Neural crest cell (in vitro differentiated cells): ENCODE measurements around the gene CCNK. TPM values are rescaled to one million over a fixed set of nuclear protein-coding genes. Genes with fewer than 3 reads are reported as not detected.
A peak's percentile ranks its signal among the peaks of the same experiment; 100 is the strongest.

Source experiments
- DNase-seq: peaks from one replicate; pipeline ENCODE4 v3.0.0; 2021; ENCODE audit warnings: low read depth, mixed read lengths, low spot score
- H3K27ac Mint-ChIP-seq: one replicate; pipeline ENCODE4 v1.8.0; 2021; ENCODE audit warnings: mild to moderate bottlenecking, mixed read lengths; ENCODE audit not compliant: unreplicated experiment
- H3K27me3 Mint-ChIP-seq: 2 replicates; pipeline ENCODE4 v1.8.0; 2021; ENCODE audit warnings: low read depth, mild to moderate bottlenecking, mixed read lengths
- H3K36me3 Mint-ChIP-seq: 2 replicates; pipeline ENCODE4 v1.8.0; 2021; ENCODE audit warnings: low read depth, mild to moderate bottlenecking, mixed read lengths
- H3K4me1 Mint-ChIP-seq: 2 replicates; pipeline ENCODE4 v1.8.0; 2021; ENCODE audit warnings: mixed read lengths
- H3K4me3 Mint-ChIP-seq: one replicate; pipeline ENCODE4 v1.8.0; 2021; ENCODE audit warnings: mild to moderate bottlenecking, mixed read lengths
- H3K9me3 Mint-ChIP-seq: 2 replicates; pipeline ENCODE4 v1.8.0; 2021; ENCODE audit warnings: mixed read lengths
- total RNA-seq: library from RNA; stranded (reverse); gene quantifications from 2 replicates; pipeline ENCODE4 v1.2.1, GENCODE V29; 2021
- TF ChIP-seq, protein P1 (sequence below): fragments of 200-600 bp; sonication (generic); conservative IDR thresholded peaks from 2 replicates; pipeline ENCODE4 v1.5.0; 2021; ENCODE audit warnings: antibody characterized with exemption, mild to moderate bottlenecking

The CCNK gene
- total RNA-seq, 1 donor from 2014 or later: 69.6 TPM

DNA sequence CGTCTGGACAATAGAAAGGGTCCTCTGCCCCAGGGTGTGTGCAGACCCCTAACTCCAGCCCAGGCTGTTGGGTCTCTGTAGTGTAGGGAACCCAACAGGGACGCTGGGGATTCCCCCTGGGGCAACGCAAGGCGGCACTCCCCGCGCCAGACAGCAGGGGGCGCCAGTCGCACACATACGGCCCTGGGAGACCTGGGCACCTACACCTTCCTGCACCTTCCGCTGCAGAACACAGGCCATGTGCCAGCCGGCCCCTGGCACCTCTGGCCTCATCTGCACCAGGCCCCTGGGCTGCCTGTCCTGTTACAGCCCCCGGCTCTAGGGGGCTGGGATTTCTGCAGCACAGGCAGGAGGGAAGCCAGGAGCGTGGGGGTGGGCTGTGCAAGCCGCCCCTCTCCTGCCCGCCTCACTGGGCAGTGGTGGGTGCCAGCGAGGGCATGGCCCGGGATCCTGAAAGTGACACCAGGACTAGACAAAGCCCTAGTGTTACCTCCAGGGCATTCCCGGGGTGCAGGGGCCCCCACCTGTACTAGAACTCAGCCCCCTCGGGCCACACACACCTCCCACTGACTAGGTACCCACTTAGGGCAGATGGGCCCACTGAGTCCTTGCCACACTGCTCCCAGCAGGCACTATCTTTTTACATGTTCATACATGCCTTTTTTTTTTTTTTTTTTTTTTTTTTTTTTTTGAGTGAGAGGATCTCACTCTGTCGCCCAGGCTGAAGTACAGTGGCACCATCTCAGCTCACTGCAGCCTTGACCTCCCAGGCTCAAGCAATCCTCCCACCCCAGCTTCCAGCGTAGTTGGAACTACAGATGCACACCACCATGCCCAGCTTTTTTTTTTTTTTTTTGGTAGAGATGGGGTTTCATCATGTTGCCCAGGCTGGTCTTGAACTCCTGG lies 37.5 kb downstream of the CCNK start:
- peaks cover 4% of the 10 kb centered on the region for H3K27me3 Mint-ChIP-seq
- H3K9me3 Mint-ChIP-seq: no peaks in the 10 kb centered on the region
- no peaks in the 10 kb centered on the region for H3K36me3 Mint-ChIP-seq
- DNase-seq: peak; percentile 86
- H3K4me1 Mint-ChIP-seq: peaks cover 16% of the 10 kb centered on the region
- TF ChIP-seq, protein P1, sequence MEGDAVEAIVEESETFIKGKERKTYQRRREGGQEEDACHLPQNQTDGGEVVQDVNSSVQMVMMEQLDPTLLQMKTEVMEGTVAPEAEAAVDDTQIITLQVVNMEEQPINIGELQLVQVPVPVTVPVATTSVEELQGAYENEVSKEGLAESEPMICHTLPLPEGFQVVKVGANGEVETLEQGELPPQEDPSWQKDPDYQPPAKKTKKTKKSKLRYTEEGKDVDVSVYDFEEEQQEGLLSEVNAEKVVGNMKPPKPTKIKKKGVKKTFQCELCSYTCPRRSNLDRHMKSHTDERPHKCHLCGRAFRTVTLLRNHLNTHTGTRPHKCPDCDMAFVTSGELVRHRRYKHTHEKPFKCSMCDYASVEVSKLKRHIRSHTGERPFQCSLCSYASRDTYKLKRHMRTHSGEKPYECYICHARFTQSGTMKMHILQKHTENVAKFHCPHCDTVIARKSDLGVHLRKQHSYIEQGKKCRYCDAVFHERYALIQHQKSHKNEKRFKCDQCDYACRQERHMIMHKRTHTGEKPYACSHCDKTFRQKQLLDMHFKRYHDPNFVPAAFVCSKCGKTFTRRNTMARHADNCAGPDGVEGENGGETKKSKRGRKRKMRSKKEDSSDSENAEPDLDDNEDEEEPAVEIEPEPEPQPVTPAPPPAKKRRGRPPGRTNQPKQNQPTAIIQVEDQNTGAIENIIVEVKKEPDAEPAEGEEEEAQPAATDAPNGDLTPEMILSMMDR: peak; percentile 98
- no peak overlapping the region for H3K4me3 Mint-ChIP-seq
- H3K27ac Mint-ChIP-seq: no peak overlapping the region

GRCh38 chr14:99519347-99519881 lies 38.2 kb downstream of the CCNK start:
- no peak for DNase-seq
- H3K27ac Mint-ChIP-seq: no peak overlapping the region

DNA sequence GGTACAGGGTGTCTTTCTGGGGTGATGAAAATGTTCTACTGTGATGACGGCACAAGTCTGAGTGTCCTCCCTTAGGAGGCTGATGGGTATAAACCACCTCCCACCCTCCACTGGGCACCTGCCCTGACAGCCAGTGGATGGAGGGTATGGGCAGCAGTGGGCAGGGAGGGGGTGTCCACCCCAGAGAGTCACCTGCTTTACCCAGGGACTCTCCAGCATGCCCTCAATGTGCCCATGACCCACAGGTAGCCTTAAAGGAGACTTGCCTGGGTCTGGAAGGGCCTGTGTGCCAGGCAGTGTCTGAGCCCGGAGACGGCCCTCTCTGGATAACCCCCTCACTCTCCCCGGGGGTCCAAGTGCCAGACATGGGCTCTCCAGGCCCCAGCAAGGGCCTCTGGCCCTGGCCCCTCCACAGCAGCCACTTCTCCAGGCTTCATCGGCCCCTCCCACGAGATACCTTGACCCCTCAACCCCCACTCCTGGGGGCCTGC lies 38.8 kb downstream of the CCNK start:
- H3K27ac Mint-ChIP-seq: no peak overlapping the region
- H3K4me3 Mint-ChIP-seq: no peak overlapping the region
- peaks cover 26% of the 10 kb centered on the region for H3K4me1 Mint-ChIP-seq
- no peaks in the 10 kb centered on the region for H3K36me3 Mint-ChIP-seq
- TF ChIP-seq, protein P1: no peak
- H3K27me3 Mint-ChIP-seq: peaks cover 4% of the 10 kb centered on the region
- H3K9me3 Mint-ChIP-seq: no peaks in the 10 kb centered on the region
- DNase-seq: no peak

More at GRCh38 chr14:99519347-99519881, 38.2 kb downstream of the CCNK start:
- TF ChIP-seq, protein P1: no peak
- Mint-ChIP-seq H3K36me3 (no peaks in the 10 kb centered on the region), H3K4me3 (no peak overlapping the region), H3K9me3 (no peaks in the 10 kb centered on the region), H3K27me3 (peaks cover 4% of the 10 kb centered on the region), H3K4me1 (peaks cover 21% of the 10 kb centered on the region)

GRCh38 chr14:99520571-99521081 lies 39.4 kb downstream of the CCNK start:
- Mint-ChIP-seq H3K4me3 (peak overlapping the region; percentile 12), H3K36me3 (no peaks in the 10 kb centered on the region), H3K27ac (no peak overlapping the region), H3K9me3 (no peaks in the 10 kb centered on the region), H3K4me1 (peaks cover 29% of the 10 kb centered on the region), H3K27me3 (peaks cover 4% of the 10 kb centered on the region)
- DNase-seq: no peak
- TF ChIP-seq, protein P1: no peak

DNA sequence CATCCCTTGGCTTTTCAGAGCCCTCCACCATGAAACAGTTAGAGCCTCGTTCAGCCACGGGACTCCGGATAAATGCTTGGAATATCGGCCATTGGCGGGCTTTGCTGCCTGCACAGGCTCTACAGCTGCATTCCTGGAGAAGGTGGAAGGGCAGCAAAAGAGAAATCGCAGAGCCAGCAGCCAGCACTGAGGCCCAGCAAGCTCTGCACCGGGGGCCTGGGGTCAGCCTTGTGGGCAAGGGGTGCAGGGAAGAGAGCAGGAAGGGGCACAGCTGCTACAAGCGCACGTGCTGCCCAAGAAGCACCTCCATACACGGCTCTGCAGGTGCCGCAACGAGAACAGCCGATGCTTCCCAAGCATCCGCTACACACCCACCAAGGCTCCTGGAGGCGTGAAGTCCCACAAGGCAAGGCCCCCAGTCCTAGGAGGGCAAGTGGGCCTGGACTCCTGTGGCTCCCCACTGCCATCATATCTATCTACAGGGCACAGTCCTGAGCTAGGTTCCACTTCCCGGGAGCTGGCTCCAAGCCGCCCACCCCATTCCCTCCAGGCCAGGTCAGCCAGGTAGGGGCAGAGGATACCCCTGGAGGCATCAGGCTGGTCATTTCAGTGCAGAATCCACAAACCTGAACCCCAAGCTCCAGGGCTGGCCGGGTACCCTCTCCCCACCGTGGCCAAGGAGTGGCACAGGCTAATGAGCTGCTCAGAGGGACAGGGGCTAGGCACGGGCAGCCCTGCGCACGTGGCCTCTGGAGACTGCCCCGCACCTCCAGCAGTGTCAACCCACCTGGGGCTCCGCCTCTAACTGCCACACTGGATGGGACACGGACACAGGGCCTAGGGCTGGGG lies 40.2 kb downstream of the CCNK start:
- peak overlapping the region; percentile 12 for H3K4me3 Mint-ChIP-seq
- H3K4me1 Mint-ChIP-seq: peaks cover 29% of the 10 kb centered on the region
- DNase-seq: no peak
- no peaks in the 10 kb centered on the region for H3K36me3 Mint-ChIP-seq
- H3K27ac Mint-ChIP-seq: no peak overlapping the region
- H3K27me3 Mint-ChIP-seq: peaks cover 4% of the 10 kb centered on the region
- no peaks in the 10 kb centered on the region for H3K9me3 Mint-ChIP-seq
- TF ChIP-seq, protein P1: no peak
